GM19395 (cell line): ENCODE measurements around the gene DRC1.

Experiments used
- ATAC-seq: cut with Tn5 transposase; IDR thresholded peaks from one replicate; pipeline ENCODE4 v1.9.1; 2021; ENCODE audit warnings: mild to moderate bottlenecking, moderate library complexity; ENCODE audit not compliant: unreplicated experiment

DRC1 gene

DNA sequence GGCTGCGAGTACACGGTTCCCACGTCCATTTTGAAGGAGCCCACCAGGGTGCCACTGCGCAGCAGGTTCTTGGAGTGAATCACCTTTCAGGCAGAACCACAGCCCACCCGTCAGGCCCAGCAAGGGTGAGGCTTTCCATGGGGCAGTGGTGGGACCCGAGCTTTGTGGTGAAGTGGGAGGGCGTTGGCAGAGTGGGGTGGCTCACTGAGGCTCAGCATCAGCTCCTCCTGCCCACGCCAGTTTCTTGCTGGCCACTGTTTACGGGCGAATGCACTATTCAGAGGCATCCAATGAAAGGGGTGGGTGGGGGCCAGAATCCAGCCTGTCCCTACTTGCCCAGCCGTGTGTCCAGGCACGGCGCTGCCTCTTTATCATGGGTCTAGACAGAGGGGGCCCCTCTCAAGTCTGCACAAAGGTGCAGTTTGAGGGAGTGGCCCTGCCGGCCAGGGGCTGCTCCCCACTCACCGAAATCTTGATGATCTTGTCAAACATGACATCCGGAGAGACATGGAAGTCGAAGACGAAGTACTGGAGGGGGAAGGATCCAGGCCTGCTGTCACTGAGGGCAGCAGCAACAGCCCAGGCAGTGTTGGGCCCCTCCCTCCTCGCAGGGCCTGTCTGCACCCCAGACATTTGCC lies 87.6 kb downstream of the DRC1 start:
- no peak for ATAC-seq

- ATAC-seq: no peak
These were observed 89.9 kb downstream of the DRC1 start for GRCh38 chr2:26491563-26492167.

GRCh38 chr2:26492749-26493515 lies 91.2 kb downstream of the DRC1 start:
- no peak for ATAC-seq

- ATAC-seq: no peak
These were observed 91.8 kb downstream of the DRC1 start for GRCh38 chr2:26493566-26493965.

GRCh38 chr2:26494199-26494598 lies 92.5 kb downstream of the DRC1 start:
- ATAC-seq: no peak

DNA sequence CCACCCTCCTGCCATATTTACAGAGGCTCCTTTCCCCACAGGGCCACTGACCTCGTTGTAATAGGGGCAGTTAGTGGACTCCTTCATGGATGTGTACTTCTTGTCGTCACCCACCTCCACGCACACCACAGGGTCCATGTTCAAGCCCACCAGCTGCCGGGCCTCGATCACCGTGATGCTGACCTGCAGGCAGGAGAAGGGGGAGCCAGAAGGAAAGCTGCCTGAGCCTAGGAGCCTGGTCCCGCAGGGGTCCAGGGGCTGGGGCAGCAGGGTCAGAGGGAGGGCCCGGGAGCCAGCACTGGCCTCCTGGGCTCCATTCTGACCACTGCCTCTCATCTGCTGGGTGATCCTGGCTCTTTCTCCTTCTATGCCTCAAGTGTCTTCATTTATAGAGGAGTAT lies 93.2 kb downstream of the DRC1 start:
- ATAC-seq: no peak

DNA sequence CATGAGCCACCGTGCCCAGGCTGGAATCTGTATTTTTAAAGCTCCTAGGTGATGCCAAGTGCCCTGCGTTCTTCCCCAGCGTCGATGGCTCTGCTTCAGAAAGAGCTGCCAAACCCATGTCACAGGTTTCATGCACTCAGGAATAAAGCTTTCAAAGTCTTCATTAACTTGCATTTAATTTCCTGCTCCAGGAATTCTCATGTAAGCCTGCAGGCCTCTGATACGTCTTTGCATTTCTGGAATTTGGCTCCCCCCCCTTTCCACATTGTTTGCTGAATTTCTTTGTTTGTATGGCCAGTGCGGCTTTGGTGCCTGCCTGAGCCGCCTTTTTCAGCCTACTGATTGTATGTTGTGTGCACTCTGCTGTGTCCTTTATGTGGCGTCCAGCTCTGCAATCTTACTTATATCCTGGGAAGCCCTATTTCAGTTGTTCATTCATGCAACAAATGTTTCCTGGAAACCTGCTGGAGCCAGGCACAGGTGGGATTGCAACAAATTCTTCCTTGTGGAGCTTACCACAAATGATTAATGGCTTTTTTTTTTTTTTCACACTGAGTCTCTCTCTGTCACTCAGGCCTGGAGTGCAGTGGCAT lies 94.1 kb downstream of the DRC1 start:
- no peak for ATAC-seq

- ATAC-seq: no peak
These were observed 98.7 kb downstream of the DRC1 start for GRCh38 chr2:26500406-26500805.

DNA sequence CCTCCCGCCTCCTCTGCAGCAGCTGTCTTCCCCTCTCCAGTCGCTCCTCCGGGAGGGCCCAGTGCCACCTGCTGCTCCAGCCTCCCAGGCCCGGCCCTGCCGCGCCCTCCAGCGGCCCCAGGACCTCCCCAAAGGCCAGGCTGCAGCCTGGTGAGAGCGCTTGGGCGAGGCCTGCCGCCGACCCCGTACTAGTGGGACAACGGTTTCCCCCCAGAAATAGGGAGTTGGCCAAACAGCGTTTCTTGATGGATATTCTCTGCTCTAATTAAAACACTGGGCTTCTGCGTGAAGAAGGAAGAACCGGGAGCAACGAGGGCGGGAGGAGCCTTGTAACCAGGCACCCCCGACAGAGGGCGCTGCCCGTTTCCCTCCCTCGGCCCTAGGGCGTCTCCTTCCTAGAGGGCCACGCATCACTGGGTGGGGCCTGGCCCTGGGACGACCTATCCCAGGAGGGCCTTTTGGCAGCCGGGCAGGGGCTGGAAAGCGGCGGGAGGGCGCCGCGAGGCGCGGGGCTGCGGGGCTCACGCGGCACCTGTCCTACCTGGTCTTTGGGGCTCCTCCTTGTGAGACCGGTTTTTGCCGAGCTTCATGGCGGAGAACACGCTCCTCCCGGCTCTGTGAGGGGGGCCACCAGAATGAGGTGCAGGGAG lies 101.6 kb downstream of the DRC1 start:
- ATAC-seq: peak; percentile 77

GRCh38 chr2:26504002-26504401 lies 102.3 kb downstream of the DRC1 start:
- ATAC-seq: no peak

GRCh38 chr2:26506279-26506678 lies 104.6 kb downstream of the DRC1 start:
- no peak for ATAC-seq
